ENCODE measurements around the gene MRPL53. TPM values are rescaled to one million over a fixed set of nuclear protein-coding genes. Genes with fewer than 3 reads are reported as not detected.

Gene MRPL53
- total and polyA plus RNA-seq, 2 experiments from 2014 or later, result 7.7 to 65.1 TPM

- Histone ChIP-seq H3K27ac (ENCODE audit: low read depth) (no peak overlapping the region), H3K27me3 (ENCODE audit: insufficient read depth) (no peaks in the 10 kb centered on the region), H3K4me1 (ENCODE audit: insufficient read depth) (no peaks in the 10 kb centered on the region), H3K9me2 (ENCODE audit: insufficient read depth) (no peaks in the 10 kb centered on the region), H3K79me2 (replicated peaks; ENCODE audit: insufficient read depth) (peaks cover 5% of the 10 kb centered on the region), H3K4me2 (no peak overlapping the region), H4K20me1 (replicated peaks; ENCODE audit: insufficient read depth) (no peaks in the 10 kb centered on the region), H3K4me3 (no peak overlapping the region), H3F3A (replicated peaks; ENCODE audit: low read depth) (no peaks in the 10 kb centered on the region), H3K36me3 (ENCODE audit: insufficient read depth) (peaks cover 5% of the 10 kb centered on the region; the same call in 1 of the 2 replicates), H2AFZ (no peak overlapping the region)
- Mint-ChIP-seq H3K4me3 (no peak overlapping the region), H3K27ac (no peak overlapping the region), H3K36me3 (ENCODE audit: low read depth) (peaks cover 50% of the 10 kb centered on the region), H3K27me3 (ENCODE audit: insufficient read depth, low read depth, poor library complexity) (peaks cover 6% of the 10 kb centered on the region), H3K4me1 (no peaks in the 10 kb centered on the region; the same call in 2 of the 3 replicates), H3K9me3 (no peaks in the 10 kb centered on the region; the same call in 2 of the 3 replicates)
- ATAC-seq (no peak), DNase-seq (ENCODE audit: low spot score) (no peak)
- no peak for TF ChIP-seq REST (IDR thresholded peaks at IDR 0.05; ENCODE audit: unreplicated experiment)
- TF ChIP-seq CTCF (conservative IDR thresholded peaks at IDR 0.05; ENCODE audit: low read depth in 2 of 2), result no peak
- TF ChIP-seq EZH2phosphoT487 (IDR thresholded peaks at IDR 0.05; ENCODE audit: unreplicated experiment), result no peak
- no peak for TF ChIP-seq STAT1 (IDR thresholded peaks at IDR 0.05; ENCODE audit: unreplicated experiment)
- no peak for TF ChIP-seq NANOG (IDR thresholded peaks at IDR 0.05; ENCODE audit: borderline replicate concordance)
- no peak for TF ChIP-seq ZNF462 (CRISPR knock-in tag; IDR thresholded peaks at IDR 0.05)
- TF ChIP-seq ETS1 (IDR thresholded peaks at IDR 0.05), result no peak
- TF ChIP-seq JUNB (IDR thresholded peaks at IDR 0.05; ENCODE audit: unreplicated experiment), result no peak
- no peak for TF ChIP-seq ZNF114 (CRISPR knock-in tag; IDR thresholded peaks at IDR 0.05)
- no peak for TF ChIP-seq EZH2 (IDR thresholded peaks at IDR 0.05; ENCODE audit: low read depth, unreplicated experiment)
- no peak for TF ChIP-seq CREB1 (CRISPR knock-in tag; IDR thresholded peaks at IDR 0.05; ENCODE audit: low read depth)
- TF ChIP-seq ZNF331 (CRISPR knock-in tag; IDR thresholded peaks at IDR 0.05; ENCODE audit: low read depth), result no peak
- no peak for TF ChIP-seq POLR2AphosphoS5 (IDR thresholded peaks at IDR 0.05; ENCODE audit: low read depth)
Measured at GRCh38 chr2:74488643-74489481, 16.4 kb upstream of the MRPL53 start.
